ENCODE results near the gene USP24.

- no peak for TF ChIP-seq CTCF (IDR thresholded peaks at IDR 0.05)
- no peak for TF ChIP-seq EZH2 (IDR thresholded peaks at IDR 0.05; ENCODE audit: borderline replicate concordance, insufficient read depth, low read depth, low read length, poor library complexity, severe bottlenecking)
Observed at GRCh38 chr1:55079651-55080050, 135.5 kb downstream of the USP24 start.

Data from B cell (primary cell).